OCI-LY1 (cell line): ENCODE data around the gene UTP15.

ENCODE experiments used
- H2AFZ ChIP-seq: fragments of 200-600 bp; sonication (generic), shearing (Covaris generic); 2 replicates; pipeline ENCODE4 v1.6.0; 2014; ENCODE audit warnings: antibody characterized with exemption, mild to moderate bottlenecking, low read length
- H3F3A ChIP-seq: fragments of 200-600 bp; sonication (generic), shearing (Covaris generic); 2 replicates; pipeline ENCODE4 v1.6.0; 2014; ENCODE audit warnings: mild to moderate bottlenecking, antibody characterized with exemption, low read length, moderate library complexity; ENCODE audit not compliant: insufficient read depth
- H3K27ac ChIP-seq: fragments of 200-600 bp; sonication (generic); 2 replicates; pipeline ENCODE4 v1.5.1; 2014; ENCODE audit warnings: low read length, mixed run types, mild to moderate bottlenecking, low read depth; ENCODE audit not compliant: poor library complexity, severe bottlenecking
- H3K27me3 ChIP-seq: fragments of 200-600 bp; sonication (generic); 2 replicates; pipeline ENCODE4 v1.6.0; 2014; ENCODE audit warnings: antibody characterized with exemption, mild to moderate bottlenecking, low read length, moderate library complexity; ENCODE audit not compliant: insufficient read depth
- H3K36me3 ChIP-seq: fragments of 200-600 bp; sonication (generic); 2 replicates; pipeline ENCODE4 v1.6.1; 2014; ENCODE audit warnings: mild to moderate bottlenecking, antibody characterized with exemption, low read length, moderate library complexity, mixed read lengths; ENCODE audit not compliant: insufficient read depth
- H3K4me1 ChIP-seq: fragments of 200-600 bp; sonication (generic); 2 replicates; pipeline ENCODE4 v1.5.1; 2014; ENCODE audit warnings: mild to moderate bottlenecking, low read length, moderate library complexity; ENCODE audit not compliant: insufficient read depth, severe bottlenecking
- H3K4me2 ChIP-seq: fragments of 200-600 bp; sonication (generic), shearing (Covaris generic); 2 replicates; pipeline ENCODE4 v1.6.1; 2014; ENCODE audit warnings: low read length
- H3K4me3 ChIP-seq: fragments of 200-600 bp; sonication (generic); 2 replicates; pipeline ENCODE4 v1.5.1; 2014; ENCODE audit warnings: low read length, low read depth, mild to moderate bottlenecking, mixed read lengths; ENCODE audit not compliant: poor library complexity, severe bottlenecking
- H3K79me2 ChIP-seq: fragments of 200-600 bp; shearing (Covaris generic); 2 replicates; pipeline ENCODE4 v1.6.1; 2016; ENCODE audit warnings: mixed run types, low read length, mixed read lengths; ENCODE audit not compliant: insufficient read depth
- H3K9ac ChIP-seq: fragments of 200-600 bp; sonication (generic), shearing (Covaris generic); 2 replicates; pipeline ENCODE4 v1.6.1; 2014; ENCODE audit warnings: mild to moderate bottlenecking, low read length, mixed read lengths
- H3K9me2 ChIP-seq: fragments of 200-600 bp; sonication (generic), shearing (Covaris generic); 2 replicates; pipeline ENCODE4 v1.6.1; 2014; ENCODE audit warnings: low read depth, mild to moderate bottlenecking, low read length, mixed read lengths
- H3K9me3 ChIP-seq: fragments of 200-600 bp; shearing (Covaris generic); 2 replicates; pipeline ENCODE4 v1.6.1; 2014; ENCODE audit warnings: low read length, mixed read lengths
- H4K20me1 ChIP-seq: fragments of 200-600 bp; sonication (generic), shearing (Covaris generic); 2 replicates; pipeline ENCODE4 v1.6.0; 2016; ENCODE audit warnings: mild to moderate bottlenecking, low read length; ENCODE audit not compliant: insufficient read depth
- CTCF ChIP-seq: fragments of 200-600 bp; sonication (generic), shearing (Covaris generic); IDR thresholded peaks from 2 replicates; pipeline ENCODE4 v1.5.1; 2017; ENCODE audit warnings: mild to moderate bottlenecking, antibody characterized with exemption, low read length, moderate library complexity, mixed read lengths
- EZH2 ChIP-seq: fragments of 200-600 bp; sonication (generic), shearing (Covaris generic); IDR thresholded peaks from 2 replicates; pipeline ENCODE4 v1.8.0; 2017; ENCODE audit warnings: borderline replicate concordance, mixed run types, mild to moderate bottlenecking, antibody characterized with exemption, low read length, moderate library complexity, mixed read lengths

UTP15 gene

DNA sequence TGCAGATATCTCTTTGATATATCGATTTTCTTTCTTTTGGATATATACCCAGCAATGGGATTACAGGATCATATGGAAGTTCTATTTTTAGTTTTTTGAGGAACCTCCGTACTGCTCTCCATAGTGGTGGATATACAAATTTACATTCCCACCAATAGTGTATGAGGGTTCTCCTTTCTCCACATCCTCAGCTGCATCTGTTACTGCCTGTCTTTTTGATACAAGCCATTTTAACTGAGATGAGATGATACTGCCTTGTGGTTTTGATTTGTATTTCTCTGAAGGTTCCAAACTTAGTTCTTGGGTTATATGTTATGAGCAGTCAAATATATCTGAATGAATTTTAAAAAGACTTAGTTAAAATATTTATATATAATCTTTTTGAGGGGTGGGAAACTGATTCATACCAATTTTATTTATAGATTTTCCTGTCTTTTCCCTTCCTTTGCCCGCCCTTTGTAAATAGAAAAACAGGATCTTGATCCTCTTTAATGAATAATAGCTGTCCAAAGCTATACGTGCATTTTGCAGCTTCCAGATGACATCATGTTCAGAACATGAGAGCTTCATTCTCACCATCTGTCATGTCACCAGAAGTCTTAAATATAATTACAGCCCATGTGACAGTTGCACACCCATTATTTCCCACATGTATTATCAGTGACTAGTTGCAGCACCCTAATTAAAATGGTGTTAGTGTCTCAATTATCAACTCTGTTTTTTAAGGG lies 54.2 kb downstream of the UTP15 start:
- no peak overlapping the region for H3K4me3 ChIP-seq
- no peaks in the 10 kb centered on the region for H3K4me1 ChIP-seq
- H3K79me2 ChIP-seq = no peaks in the 10 kb centered on the region
- no peak overlapping the region for H3K4me2 ChIP-seq
- H3K9me3 ChIP-seq = no peaks in the 10 kb centered on the region
- H3K9me2 ChIP-seq = no peaks in the 10 kb centered on the region
- TF ChIP-seq EZH2 = no peak
- no peak for TF ChIP-seq CTCF
- no peaks in the 10 kb centered on the region for H3K36me3 ChIP-seq
- H3K27ac ChIP-seq = no peak overlapping the region
- H3K27me3 ChIP-seq = no peaks in the 10 kb centered on the region
- H2AFZ ChIP-seq = no peak overlapping the region
- no peaks in the 10 kb centered on the region for H4K20me1 ChIP-seq
- no peaks in the 10 kb centered on the region for H3F3A ChIP-seq
- H3K9ac ChIP-seq = no peak overlapping the region

DNA sequence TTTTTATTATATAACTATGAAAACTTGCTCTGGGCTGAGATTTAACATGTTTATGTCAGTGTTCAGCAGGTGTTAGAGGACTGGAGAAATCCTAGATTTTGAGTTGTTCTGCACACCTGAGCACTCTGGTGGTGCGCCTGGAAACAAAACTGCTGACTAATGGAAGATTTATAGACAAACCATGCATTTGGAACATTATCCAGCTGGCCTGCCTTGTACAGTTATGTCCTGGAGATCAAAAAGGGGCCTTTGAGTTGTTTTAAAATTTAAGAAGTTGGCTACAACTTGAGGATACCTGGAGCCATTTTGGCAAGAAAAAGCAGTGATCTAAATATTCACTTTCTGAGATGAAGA lies 54.8 kb downstream of the UTP15 start:
- no peak overlapping the region for H3K27ac ChIP-seq
- H3K9me2 ChIP-seq = no peaks in the 10 kb centered on the region
- H3K9ac ChIP-seq = no peak overlapping the region
- no peak overlapping the region for H3K4me3 ChIP-seq
- H3F3A ChIP-seq = no peaks in the 10 kb centered on the region
- H4K20me1 ChIP-seq = no peaks in the 10 kb centered on the region
- no peak for TF ChIP-seq EZH2
- no peak for TF ChIP-seq CTCF
- H3K9me3 ChIP-seq = no peaks in the 10 kb centered on the region
- H2AFZ ChIP-seq = no peak overlapping the region
- H3K4me2 ChIP-seq = no peak overlapping the region
- H3K36me3 ChIP-seq = no peaks in the 10 kb centered on the region
- H3K4me1 ChIP-seq = no peaks in the 10 kb centered on the region
- H3K79me2 ChIP-seq = no peaks in the 10 kb centered on the region
- no peaks in the 10 kb centered on the region for H3K27me3 ChIP-seq

GRCh38 chr5:73623060-73623459 lies 57.5 kb downstream of the UTP15 start:
- no peaks in the 10 kb centered on the region for H3K36me3 ChIP-seq
- no peaks in the 10 kb centered on the region for H3K4me1 ChIP-seq
- no peaks in the 10 kb centered on the region for H3K27me3 ChIP-seq
- no peak overlapping the region for H3K4me2 ChIP-seq
- H3K27ac ChIP-seq = no peak overlapping the region
- H2AFZ ChIP-seq = no peak overlapping the region
- H4K20me1 ChIP-seq = no peaks in the 10 kb centered on the region
- no peak overlapping the region for H3K4me3 ChIP-seq
- no peaks in the 10 kb centered on the region for H3K79me2 ChIP-seq
- H3F3A ChIP-seq = no peaks in the 10 kb centered on the region
- H3K9ac ChIP-seq = no peak overlapping the region
- no peak for TF ChIP-seq EZH2
- no peaks in the 10 kb centered on the region for H3K9me2 ChIP-seq
- no peaks in the 10 kb centered on the region for H3K9me3 ChIP-seq

GRCh38 chr5:73623901-73624404 lies 58.4 kb downstream of the UTP15 start:
- Histone ChIP-seq H3K4me2 (no peak overlapping the region), H3K27ac (no peak overlapping the region), H3K4me3 (no peak overlapping the region)

More at GRCh38 chr5:73623901-73624404, 58.4 kb downstream of the UTP15 start:
- no peaks in the 10 kb centered on the region for H3F3A ChIP-seq
- no peaks in the 10 kb centered on the region for H3K79me2 ChIP-seq
- H3K9me3 ChIP-seq = no peaks in the 10 kb centered on the region
- H3K27me3 ChIP-seq = no peaks in the 10 kb centered on the region
- H4K20me1 ChIP-seq = no peaks in the 10 kb centered on the region
- H3K9ac ChIP-seq = no peak overlapping the region
- H3K4me1 ChIP-seq = no peaks in the 10 kb centered on the region
- H3K9me2 ChIP-seq = no peaks in the 10 kb centered on the region
- no peaks in the 10 kb centered on the region for H3K36me3 ChIP-seq
- no peak overlapping the region for H2AFZ ChIP-seq
- TF ChIP-seq CTCF = no peak
- TF ChIP-seq EZH2 = no peak
